ENCODE results near the gene UGT2A3.
"Not testable (repeated sequence)": the region's sequence is repeated elsewhere in the genome, so short reads cannot be mapped to it uniquely, and the experiment has no call there.

The UGT2A3 gene

DNA sequence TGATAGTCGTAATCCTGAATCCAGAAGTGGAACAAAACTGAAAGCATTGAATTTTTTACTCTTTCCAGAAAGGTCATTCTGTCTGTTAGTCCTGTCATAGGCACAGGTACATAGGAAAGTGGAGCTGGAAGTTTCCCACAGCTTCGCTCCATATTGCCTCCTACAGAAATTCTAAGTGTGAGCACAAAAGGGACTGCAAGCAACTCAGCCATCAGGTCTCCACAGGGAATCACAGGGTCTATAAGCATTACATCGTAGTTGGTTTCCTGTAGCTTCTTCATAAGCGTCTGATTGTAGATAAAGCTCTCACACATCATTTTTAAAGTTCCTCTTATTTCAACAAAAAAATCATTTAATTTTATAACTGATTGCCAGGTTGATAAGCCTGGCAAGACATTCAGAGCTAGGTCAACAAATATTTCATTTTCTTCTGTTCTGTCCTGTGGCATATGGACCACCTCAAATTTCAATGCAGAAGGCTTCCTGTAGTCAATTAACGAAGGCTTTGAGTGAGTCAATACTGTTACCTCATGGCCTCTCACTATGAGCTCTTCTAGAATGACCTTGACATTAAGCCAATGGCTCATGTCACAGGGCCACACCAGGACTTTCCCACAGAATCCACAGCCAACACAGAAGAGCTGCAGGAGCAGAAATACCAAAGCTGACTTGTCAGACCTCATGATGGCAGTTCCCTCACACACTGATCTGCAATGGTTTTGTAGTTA, at the start of gene UGT2A3:
TSS of gene UGT2A3 (minus strand) at position 727 of the 728 bp plus-strand sequence. CDS start at position 683, 44 bp downstream.
- DNase-seq (ENCODE audit: low spot score), result no peak

- DNase-seq (ENCODE audit: low spot score), result no peak
Measured at GRCh38 chr4:68997040-68997439, 45.4 kb upstream of the UGT2A3 start.

GRCh38 chr4:68995292-68995691, 43.7 kb upstream of the UGT2A3 start:
- no peak for DNase-seq (ENCODE audit: low spot score)

DNA sequence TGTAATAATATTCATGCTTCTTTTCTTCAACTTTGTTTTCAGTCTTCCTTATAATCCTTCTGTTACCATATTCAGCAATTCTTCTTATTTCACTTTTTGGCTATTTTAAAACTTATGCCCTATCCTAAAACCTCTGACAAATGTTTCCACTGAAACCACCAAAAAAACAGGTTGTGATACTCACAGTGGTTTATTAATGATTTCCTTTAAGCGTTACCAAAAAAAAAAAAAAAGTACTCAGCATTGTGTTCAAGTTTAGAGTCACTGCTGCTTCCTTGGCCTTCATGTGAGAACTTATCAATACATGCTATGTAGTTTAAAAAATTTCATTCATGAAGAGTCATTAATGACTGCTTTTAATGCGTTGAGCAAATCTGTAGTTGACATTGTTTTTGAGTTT, 35.4 kb upstream of the UGT2A3 start:
- no peak for DNase-seq (ENCODE audit: low spot score)

DNA sequence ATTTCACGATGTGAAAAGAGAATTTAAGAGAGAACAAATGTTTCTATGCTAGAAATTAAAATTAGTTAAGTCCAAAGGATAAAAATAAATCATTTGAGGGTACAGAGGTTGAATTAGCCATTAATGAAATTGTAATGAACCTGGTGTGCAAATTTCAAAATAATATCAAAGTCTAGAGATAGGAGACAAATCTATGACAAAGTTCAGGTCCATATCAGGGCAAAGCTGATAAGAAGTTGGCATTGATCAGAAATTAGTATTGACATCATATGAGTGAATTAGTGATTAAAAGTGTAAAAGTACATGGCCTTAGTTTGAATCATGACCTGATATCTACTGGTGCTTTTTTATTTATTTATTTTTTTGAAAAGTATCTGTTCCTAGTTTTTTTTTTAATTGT, 33.8 kb upstream of the UGT2A3 start:
- no peak for DNase-seq (ENCODE audit: low spot score)

GRCh38 chr4:68984947-68985346, 33.3 kb upstream of the UGT2A3 start:
- DNase-seq (ENCODE audit: low spot score), result no peak

GRCh38 chr4:68963374-68963773, 11.8 kb upstream of the UGT2A3 start:
- no peak for DNase-seq (ENCODE audit: low spot score)

DNA sequence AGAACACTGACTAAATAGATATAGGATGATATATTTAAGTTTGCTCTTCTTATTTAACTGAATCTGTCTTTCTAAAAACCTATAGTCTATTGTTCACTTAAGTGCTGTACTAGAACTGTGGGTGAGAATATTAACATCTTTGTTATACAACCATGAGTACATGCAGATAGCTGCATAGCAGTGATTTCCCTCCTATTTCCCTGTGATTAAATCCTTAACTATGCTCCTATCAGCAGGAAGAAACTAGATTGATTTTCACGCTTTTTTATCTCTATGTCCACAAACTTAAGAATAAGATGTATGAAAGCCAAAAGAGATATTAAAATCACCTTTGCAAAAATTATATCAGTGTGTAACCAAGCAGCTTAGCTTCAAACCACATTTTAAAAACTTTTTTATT, 11.3 kb upstream of the UGT2A3 start:
- no peak for DNase-seq (ENCODE audit: low spot score)

- no peak for DNase-seq (ENCODE audit: low spot score)
Measured at GRCh38 chr4:68960294-68961163, 8.9 kb upstream of the UGT2A3 start.

DNA sequence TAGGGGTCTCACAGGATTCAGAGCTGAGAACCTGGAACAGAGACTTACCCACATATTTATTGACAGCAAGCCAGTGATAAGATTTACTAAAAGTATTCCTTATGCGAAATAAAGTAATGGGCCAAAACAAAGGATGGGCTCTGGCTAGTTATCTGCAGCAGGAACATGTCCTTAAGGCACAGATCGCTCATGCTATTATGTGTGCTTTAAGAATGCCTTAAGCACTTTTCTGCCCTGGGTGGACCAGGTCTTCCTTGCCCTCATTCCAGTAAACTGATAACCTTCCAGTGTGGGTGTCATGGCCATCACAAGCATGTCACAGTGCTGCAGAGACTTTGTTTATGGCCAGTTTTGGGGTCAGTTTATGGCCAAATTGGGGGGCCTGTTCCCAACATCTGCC, 7.5 kb upstream of the UGT2A3 start:
- DNase-seq (ENCODE audit: low spot score), result not testable (repeated sequence)

- no peak for DNase-seq (ENCODE audit: low spot score)
Measured at GRCh38 chr4:68954126-68954525, 2.5 kb upstream of the UGT2A3 start.

GRCh38 chr4:68953056-68953596, 1.5 kb upstream of the UGT2A3 start:
- DNase-seq (ENCODE audit: low spot score), result no peak

GRCh38 chr4:68951806-68952585, 392 bp upstream of the UGT2A3 start:
- DNase-seq (ENCODE audit: low spot score), result no peak

DNA sequence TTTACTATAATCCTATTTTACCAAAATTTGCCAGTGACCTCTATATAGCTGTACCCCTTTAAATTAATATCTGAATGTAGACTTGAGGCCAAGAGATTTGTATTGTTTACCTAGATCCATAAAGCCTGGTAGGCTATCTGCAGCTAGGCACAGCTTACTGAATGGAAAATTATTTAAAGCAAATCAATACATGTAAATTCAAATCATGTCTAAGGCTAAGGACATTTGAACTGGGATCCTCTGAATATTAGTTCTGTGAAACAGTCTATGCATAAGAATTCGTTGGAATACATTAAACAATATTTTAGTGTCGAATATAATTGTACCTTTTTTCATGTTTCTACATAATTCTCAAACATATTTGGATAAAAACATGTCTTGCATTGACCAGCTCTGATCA, 1.6 kb downstream of the UGT2A3 start:
- DNase-seq (ENCODE audit: low spot score), result no peak

DNA sequence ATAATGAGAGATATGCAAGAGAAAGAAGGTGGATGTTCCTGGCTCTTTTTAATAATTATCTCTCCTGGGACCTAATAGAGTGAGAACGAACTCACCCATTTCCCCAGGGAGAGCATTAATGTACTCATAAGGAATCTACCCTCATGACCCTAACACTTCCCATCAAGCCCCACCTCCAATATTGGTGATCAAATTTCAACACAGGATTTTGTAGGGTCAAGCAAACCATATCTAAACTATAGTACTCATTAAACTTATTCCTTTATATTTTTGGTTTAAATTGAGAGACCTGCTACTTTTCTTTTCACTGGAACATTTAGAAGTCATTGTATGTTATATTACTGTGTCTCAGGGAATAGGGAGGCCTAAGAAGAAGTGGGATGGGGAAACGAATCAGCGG, 2.6 kb downstream of the UGT2A3 start:
- DNase-seq (ENCODE audit: low spot score), result no peak

DNA sequence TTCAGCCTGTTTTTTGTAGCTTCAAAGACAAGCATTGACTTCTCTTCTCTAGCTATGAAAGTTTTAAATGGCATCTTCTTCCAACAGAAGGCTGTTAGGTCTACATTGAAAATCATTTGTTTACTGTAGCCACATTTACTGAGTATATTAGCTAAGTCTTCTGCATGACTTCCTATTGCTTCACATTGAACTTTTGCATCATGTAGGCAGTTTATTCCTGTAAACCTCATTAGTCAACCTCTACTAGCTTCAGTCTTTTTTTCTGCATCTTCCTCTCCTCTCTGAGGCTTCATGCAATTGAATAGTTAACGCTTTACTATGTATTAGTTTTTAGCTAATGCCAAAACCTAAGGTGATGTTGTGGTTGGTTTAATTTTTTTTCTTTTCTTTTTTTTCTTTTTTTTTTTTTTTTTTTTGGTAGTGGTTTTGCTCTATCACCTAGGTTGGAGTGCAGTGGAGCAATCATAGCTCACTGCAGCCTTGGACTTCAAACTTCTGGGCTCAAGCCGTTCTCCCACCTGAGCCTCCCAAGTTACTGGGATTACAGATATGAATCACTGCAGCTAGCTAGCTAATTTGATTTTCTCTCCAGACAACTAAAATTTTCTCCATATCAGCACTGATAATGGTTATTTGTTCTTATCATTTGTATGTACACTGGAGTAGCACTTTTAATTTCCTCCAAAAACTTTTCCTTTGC, 3.4 kb downstream of the UGT2A3 start:
- DNase-seq (ENCODE audit: low spot score), result no peak

- DNase-seq (ENCODE audit: low spot score), result no peak
Measured at GRCh38 chr4:68929076-68929737, 22.4 kb downstream of the UGT2A3 start.

- DNase-seq (ENCODE audit: low spot score), result no peak
Measured at GRCh38 chr4:68927165-68927564, 24.4 kb downstream of the UGT2A3 start.

- DNase-seq (ENCODE audit: low spot score), result not testable (repeated sequence)
Measured at GRCh38 chr4:68922202-68922601, 29.4 kb downstream of the UGT2A3 start.

- DNase-seq (ENCODE audit: low spot score), result no peak
Measured at GRCh38 chr4:68921051-68921450, 30.6 kb downstream of the UGT2A3 start.

GRCh38 chr4:68917016-68917415, 34.6 kb downstream of the UGT2A3 start:
- no peak for DNase-seq (ENCODE audit: low spot score)

Measured in germinal center (tissue), 1 donor.